HG03520 (cell line): Measurements from ENCODE around the gene TK1.
"Not testable (repeated sequence)": the region's sequence is repeated elsewhere in the genome, so short reads cannot be mapped to it uniquely, and the experiment has no call there.

ENCODE experiments used
- ATAC-seq: cut with Tn5 transposase; IDR thresholded peaks from one replicate; pipeline ENCODE4 v1.9.1; 2021; ENCODE audit warnings: mild to moderate bottlenecking, moderate library complexity; ENCODE audit not compliant: unreplicated experiment

Gene TK1

DNA sequence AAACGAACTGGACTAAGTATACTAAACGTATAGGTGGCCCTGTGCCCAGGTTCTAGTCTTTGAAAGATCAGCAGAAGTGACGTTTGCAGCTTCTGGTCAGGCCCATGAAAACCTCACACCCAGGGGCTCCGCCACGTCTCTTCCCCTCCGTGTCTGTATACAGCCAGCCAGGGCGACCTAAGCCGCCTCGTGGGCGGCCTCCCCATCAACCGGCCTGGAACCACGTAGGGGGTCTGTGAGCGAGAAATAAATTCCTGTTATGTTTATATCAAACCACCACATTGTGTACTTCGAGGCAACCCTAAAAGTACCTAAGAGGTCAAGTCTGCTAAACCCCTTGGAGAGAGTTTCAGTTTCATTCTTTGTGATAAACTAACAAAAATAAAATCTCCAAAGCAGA lies 6.8 kb downstream of the TK1 start:
- ATAC-seq: no peak

DNA sequence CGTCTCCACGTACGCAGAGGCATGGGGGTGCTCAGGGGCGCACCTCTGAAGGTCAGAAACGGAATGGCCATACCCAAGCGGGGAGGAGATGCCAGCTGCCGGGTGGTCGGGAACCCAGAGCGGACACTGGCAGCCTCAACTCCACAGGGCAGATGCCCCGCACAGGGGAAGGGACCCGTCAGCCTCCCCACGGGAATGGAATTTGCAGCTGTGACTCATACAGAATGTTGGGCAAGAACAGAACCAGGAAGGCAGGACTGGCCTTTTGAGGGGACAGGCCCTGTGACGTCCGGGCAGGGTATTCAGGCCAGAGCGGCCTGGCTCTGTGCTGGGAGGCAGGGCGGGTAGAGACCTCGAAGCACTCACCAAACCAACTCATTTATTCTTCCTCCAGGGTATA lies 7.5 kb downstream of the TK1 start:
- no peak for ATAC-seq

DNA sequence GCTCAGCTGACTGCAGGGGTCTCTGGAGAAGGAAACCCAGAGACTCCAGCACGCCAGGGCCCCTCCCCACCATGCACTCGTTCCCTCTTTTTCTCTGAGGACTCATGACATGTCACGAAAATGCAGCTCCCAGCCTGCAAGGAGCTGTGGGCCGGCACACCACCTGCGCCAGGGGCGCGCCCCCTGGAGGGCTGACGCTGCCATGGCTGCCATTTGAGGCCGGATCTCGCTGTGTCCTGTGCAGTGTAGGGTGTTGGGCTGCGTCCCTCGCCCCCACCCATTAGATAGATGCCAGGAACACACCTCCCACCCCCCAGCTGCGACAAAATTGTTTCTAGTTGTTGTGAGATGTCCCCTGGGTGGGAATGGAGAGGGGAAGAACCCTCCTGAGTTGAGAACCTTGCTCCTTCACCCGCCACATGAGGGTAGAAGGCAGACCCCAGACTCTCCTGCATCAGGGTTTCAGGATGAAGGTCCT lies 10.3 kb downstream of the TK1 start:
- no peak for ATAC-seq

DNA sequence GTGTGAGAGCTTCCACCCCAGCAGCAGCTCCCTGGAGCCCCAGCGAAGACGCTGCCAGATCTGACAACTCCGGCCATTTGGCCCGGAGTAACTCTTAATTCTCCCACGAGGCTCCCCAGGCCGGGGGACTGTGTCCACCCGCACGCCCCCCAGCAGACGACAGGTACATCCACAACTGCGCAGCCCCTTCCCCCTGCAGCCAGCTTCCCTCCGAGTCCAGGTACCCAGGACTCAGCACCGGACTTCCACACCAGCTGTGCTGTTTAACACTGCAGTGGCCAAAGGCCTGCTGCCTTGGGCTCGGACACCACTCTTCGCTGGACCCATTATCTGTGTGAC lies 11.2 kb downstream of the TK1 start:
- ATAC-seq: no peak

GRCh38 chr17:78174870-78175642 lies 11.8 kb downstream of the TK1 start:
- no peak for ATAC-seq

DNA sequence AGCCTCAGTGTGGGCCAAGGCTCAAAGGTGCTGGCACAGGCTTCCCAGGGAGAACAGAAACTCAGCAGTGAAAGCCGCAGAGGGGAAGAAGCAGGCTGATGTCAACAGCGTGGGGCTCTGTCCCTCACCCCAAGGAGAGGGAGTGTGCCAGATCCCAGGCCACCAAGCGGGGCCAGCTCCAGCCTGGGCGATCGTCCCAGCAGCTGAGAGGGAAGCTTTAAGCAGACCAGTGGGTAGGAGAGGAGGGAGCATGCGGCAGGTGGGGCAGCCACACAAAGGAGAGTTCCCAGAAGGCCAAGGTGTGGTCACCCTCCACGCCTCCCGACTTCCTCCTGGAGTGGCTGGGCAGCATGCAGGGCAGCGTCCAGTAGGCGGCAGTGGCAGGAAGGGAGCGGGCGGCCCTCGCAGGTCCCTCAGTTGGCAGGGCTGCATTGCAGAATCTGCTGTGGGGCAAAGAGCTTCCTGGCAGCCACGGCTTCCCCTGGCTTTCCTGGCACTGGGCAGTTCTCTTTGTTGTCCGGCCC lies 12.4 kb downstream of the TK1 start:
- no peak for ATAC-seq

GRCh38 chr17:78173097-78173715 lies 13.6 kb downstream of the TK1 start:
- ATAC-seq: no peak

DNA sequence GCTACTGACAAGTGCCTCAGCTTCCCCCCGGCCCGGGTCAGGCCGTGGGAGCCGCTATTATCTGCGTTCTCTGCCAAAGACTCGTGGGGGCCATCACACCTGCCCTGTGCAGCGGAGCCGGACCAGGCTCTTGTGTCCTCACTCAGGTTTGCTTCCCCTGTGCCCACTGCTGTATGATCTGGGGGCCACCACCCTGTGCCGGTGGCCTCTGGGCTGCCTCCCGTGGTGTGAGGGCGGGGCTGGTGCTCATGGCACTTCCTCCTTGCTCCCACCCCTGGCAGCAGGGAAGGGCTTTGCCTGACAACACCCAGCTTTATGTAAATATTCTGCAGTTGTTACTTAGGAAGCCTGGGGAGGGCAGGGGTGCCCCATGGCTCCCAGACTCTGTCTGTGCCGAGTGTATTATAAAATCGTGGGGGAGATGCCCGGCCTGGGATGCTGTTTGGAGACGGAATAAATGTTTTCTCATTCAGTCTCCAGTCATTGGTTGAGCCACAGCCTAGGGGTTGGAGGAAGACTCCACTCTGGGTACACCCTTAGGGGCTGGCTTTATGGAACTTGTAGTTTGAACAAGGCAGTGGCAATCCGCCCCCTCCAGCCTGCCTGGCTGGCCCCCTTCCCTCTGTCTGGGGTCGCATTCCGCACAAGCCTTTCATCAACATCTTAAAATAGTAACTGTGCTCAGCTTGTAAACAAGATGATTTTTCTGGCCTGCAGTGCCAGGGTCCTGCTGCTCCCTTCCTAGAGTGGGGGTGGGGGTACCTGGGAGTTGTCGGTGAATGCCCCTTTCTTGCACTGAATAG lies 14.4 kb downstream of the TK1 start:
- ATAC-seq: no peak

- not testable (repeated sequence) for ATAC-seq
Measured at GRCh38 chr17:78171591-78172248, 15.1 kb downstream of the TK1 start.

DNA sequence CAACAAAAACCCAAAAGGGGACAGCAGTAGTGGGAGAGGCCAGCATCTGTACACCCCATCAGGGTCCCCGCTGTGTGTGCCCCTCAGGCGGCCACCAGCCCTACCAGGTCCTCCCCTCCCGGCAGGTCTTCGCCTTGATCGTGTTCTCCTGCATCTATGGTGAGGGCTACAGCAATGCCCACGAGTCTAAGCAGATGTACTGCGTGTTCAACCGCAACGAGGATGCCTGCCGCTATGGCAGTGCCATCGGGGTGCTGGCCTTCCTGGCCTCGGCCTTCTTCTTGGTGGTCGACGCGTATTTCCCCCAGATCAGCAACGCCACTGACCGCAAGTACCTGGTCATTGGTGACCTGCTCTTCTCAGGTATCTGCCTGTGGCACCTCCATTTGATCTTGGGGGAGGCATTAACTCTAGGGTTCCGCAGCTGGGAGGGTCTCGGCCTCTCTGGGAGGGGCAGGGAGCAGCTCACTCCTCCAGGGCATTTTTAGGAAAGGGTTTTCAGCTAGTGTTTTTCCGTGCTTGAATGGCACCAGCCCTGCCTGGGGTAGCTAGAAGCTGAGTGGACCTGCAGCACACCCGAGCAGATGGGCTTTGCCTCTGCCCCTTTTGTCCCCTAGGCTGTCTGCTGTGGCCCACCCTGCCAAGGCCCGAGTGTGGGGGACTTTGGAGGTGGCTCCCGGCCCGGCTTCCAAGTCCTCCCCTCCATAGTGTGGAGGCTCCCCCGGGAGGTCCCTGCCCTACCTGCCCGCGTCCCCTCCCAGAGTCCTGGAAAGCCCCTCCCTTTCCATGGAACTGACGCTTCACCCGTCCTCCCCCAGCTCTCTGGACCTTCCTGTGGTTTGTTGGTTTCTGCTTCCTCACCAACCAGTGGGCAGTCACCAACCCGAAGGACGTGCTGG lies 15.9 kb downstream of the TK1 start:
- ATAC-seq: no peak

- ATAC-seq: peak; percentile 18
Measured at GRCh38 chr17:78168903-78169793, 17.7 kb downstream of the TK1 start.

DNA sequence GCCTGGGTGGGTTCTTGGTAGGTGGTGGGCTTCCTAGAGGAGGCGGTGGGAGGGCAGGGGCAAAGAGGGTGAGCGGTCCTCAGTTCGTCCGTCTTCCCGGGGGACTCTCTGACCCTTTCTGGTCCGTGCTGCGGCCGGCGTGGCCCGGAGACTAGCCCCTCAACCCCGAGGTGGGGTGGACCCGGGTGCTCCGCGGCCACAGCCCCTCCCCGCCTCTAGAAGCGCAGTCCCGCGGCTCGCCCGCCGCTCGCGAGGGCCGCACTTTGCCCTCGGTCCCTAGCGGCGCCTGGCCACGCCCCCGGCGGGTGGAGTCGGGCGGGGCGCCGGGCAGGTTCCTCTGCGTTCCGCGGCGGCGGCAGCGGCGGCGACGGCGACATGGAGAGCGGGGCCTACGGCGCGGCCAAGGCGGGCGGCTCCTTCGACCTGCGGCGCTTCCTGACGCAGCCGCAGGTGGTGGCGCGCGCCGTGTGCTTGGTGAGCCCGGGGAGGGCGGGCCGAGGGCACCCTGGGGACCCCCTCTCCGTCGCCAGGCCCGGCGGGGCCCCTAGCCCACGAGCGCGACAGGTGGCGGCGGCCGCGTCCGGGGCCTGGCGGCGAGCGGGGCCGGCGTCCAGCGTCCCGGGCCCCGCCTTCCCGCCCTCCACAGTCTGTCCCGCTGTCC lies 18.5 kb downstream of the TK1 start, which contains the start of gene SYNGR2:
TSS of gene SYNGR2 (plus strand) at position 340 of the 661 bp plus-strand sequence. CDS start at position 376, 36 bp downstream.
- ATAC-seq: peak; percentile 44

GRCh38 chr17:78166416-78166815 lies 20.4 kb downstream of the TK1 start:
- no peak for ATAC-seq

DNA sequence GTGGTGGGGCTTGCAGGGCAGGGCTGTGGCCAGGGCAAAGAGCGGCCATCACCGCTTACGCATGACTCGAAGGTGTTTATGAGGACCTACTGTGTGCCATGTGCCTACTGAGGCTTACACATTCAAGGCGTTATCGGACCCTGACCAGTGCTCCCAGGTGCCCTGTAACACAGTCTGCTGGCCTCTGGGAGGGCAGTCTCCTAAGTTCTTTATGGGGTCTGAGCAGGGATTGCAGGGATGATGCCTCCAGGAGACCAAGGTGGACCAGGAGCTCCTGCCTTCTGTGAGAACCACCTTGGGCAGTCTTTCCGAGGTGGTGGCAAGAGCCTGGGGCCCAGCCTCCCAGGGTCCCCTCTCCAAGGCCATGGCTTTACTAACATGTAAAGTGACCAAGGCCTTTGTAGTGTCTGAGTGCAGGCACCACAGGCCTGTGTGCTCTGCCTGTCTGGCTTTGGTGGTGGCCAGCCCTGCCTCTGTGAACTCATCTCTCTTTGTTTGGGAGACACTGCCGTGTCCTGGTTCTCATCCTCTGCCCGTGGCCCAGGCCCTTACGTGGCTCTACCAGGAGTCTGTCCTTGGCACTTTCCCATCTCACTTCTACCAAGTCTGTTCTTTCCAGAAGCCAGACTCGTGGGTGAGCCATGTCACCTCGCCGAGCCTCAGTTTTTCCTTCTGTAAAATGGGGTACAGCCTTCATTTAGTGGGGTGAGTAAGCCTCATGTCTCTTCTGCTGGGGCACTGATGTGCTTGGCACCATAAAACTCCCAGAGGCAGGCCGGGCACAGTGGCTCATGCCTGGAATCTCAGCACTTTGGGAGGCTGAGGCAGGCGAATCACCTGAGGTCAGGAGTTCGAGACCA lies 21.9 kb downstream of the TK1 start:
- no peak for ATAC-seq

- no peak for ATAC-seq
Measured at GRCh38 chr17:78163881-78164747, 22.7 kb downstream of the TK1 start.

GRCh38 chr17:78159575-78160158 lies 27.2 kb downstream of the TK1 start:
- ATAC-seq: no peak
